K562 (cell line): ENCODE data around the gene BACE1. TPM values are rescaled to one million over a fixed set of nuclear protein-coding genes. Genes with fewer than 3 reads are reported as not detected.
A peak's percentile ranks its signal among the peaks of the same experiment; 100 is the strongest.

Experiments used
- MIER1 ChIP-seq: fragments of 450-650 bp; IDR thresholded peaks from 2 replicates; pipeline ENCODE4 v1.6.1; 2016; ENCODE audit warnings: antibody characterized with exemption, mild to moderate bottlenecking, low read depth
- NBN ChIP-seq: fragments of 450-650 bp; IDR thresholded peaks from 2 replicates; pipeline ENCODE4 v1.6.1; 2016; ENCODE audit warnings: low read depth, mild to moderate bottlenecking
- PHB2 ChIP-seq: fragments of 450-650 bp; IDR thresholded peaks from 2 replicates; pipeline ENCODE4 v1.6.1; 2017; ENCODE audit warnings: low read depth
- SMARCC2 ChIP-seq: fragments of 450-650 bp; IDR thresholded peaks from 2 replicates; pipeline ENCODE4 v1.6.1; 2017; ENCODE audit warnings: antibody characterized with exemption, moderate library complexity, mild to moderate bottlenecking, low read depth
- SP1 ChIP-seq: sonication (generic); formaldehyde crosslinking; IDR thresholded peaks from 2 replicates; pipeline ENCODE4 v1.8.1; 2022; ENCODE audit warnings: mild to moderate bottlenecking, missing genetic modification reagents
- THRAP3 ChIP-seq: fragments of 450-650 bp; IDR thresholded peaks from 2 replicates; pipeline ENCODE4 v1.6.1; 2016; ENCODE audit warnings: mild to moderate bottlenecking, inconsistent platforms, borderline replicate concordance
- ZNF445 ChIP-seq: fragments of 250-450 bp; sonication (Bioruptor Pico); IDR thresholded peaks from 2 replicates; pipeline ENCODE4 v1.4.0; 2020; ENCODE audit warnings: low read depth, mild to moderate bottlenecking, moderate library complexity
- ZNF766 ChIP-seq: fragments of 200-800 bp; sonication (Bioruptor generic); conservative IDR thresholded peaks from 2 replicates; pipeline ENCODE4 v1.6.1; 2016; ENCODE audit warnings: missing genetic modification characterization, missing compliant biosample characterization
- polyA plus RNA-seq, 8 experiments: library from polyadenylated mRNA; depleted of rRNA in 4 of 8; stranded (reverse) in 5 of 8; unstranded in 3 of 8; fragments of >200 nt; fragmentation: Nextera tagmentation in 2 of 8; fragmentation: Illumina TruSeq in 1 of 8; extraction: Ambion mirVana in 2 of 8; extraction: Trizol in 1 of 8; gene quantifications; 2 replicates each; pipeline versions ENCODE4 v1.2.1 to v1.2.3, GENCODE V29; 2011 to 2014; ENCODE audit warnings: inconsistent platforms in 1 of 8, missing spikeins in 1 of 8
- total RNA-seq, 7 experiments: library from RNA; depleted of rRNA in 6 of 7; stranded (reverse); fragments of >200 nt in 6 of 7; fragmentation: Illumina TruSeq in 2 of 7; extraction: Trizol in 2 of 7; gene quantifications; 2 replicates each; pipeline versions ENCODE4 v1.2.1 to v1.2.3, GENCODE V29; 2011 to 2021; ENCODE audit warnings: low replicate concordance in 1 of 7
- TF ChIP-seq, protein P1 (sequence below): fragments of 250-450 bp; sonication (Bioruptor Pico); IDR thresholded peaks from 2 replicates; pipeline ENCODE4 v1.5.0; 2020; ENCODE audit warnings: mild to moderate bottlenecking
- TF ChIP-seq, protein P2 (sequence below): fragments of 450-650 bp; IDR thresholded peaks from 2 replicates; pipeline ENCODE4 v1.6.1; 2016; ENCODE audit warnings: mild to moderate bottlenecking, moderate library complexity
- TF ChIP-seq, protein P3 (sequence below), 2 experiments: fragments of 450-650 bp; IDR thresholded peaks; 2 replicates each; pipeline ENCODE4 v1.6.1; 2016
- TF ChIP-seq, protein P4 (sequence below): fragments of 450-650 bp; formaldehyde crosslinking; IDR thresholded peaks from 2 replicates; pipeline ENCODE4 v1.4.0; 2020; ENCODE audit warnings: mild to moderate bottlenecking

BACE1 gene
- total and polyA plus RNA-seq, 9 of the 15 experiments (the other 6 are each of a cell fraction or from before 2014, with no cell fraction given) = 0.01 to 0.25 (median 0.16) TPM; not detected in 5

DNA sequence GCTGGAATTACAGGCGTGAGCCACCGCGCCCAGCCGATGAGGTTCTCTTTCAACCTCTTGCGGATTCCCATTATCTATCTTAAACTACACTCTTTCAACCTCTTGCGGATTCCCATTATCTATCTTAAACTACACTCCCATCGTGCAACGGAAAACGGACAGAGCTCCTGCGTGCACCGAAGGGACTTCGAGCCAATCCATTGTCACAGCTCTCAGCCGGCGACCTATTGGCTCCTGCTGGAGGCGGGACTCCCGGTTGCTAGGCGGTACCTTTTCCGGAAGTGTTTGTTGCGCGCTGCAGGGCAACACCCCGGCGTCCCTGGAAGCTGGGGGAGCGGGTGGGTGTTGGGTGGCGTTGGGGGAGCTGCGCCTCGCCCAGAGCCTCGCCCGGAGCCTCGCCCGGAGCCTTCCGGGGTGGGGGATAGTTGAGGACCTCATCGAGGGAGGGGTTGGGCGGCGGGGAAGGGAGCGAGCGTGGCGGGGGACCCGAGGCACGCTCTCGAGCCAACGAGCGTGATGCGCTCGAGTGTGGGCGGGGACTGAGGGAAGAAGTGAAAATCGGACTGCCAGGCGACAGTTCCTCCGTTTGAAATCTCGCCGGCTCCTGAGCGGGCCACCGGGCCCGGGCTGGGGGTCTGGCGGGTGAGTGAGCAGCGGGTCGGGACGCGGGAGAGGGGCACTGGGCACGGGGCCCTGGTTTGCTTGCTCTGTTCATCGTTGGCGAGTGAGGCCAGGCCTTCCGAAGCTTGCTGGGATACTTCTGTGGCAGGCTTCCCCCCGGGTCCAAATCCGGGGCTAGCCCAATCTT is 11.7 kb upstream of the BACE1 start, which contains the start of gene CEP164 (continued):
- TF ChIP-seq, protein P1, sequence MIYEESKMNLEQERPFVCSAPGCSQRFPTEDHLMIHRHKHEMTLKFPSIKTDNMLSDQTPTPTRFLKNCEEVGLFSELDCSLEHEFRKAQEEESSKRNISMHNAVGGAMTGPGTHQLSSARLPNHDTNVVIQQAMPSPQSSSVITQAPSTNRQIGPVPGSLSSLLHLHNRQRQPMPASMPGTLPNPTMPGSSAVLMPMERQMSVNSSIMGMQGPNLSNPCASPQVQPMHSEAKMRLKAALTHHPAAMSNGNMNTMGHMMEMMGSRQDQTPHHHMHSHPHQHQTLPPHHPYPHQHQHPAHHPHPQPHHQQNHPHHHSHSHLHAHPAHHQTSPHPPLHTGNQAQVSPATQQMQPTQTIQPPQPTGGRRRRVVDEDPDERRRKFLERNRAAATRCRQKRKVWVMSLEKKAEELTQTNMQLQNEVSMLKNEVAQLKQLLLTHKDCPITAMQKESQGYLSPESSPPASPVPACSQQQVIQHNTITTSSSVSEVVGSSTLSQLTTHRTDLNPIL (CRISPR knock-in tag) = no peak
- TF ChIP-seq SP1 (CRISPR knock-in tag) (peak; percentile 62; the same call in 1 of the 2 replicates), PHB2 (no peak), ZNF766 (CRISPR knock-in tag) (peak; percentile 98), ZNF445 (CRISPR knock-in tag) (no peak), THRAP3 (no peak), SMARCC2 (no peak), MIER1 (no peak), NBN (peak; percentile 88)
- TF ChIP-seq, protein P2, sequence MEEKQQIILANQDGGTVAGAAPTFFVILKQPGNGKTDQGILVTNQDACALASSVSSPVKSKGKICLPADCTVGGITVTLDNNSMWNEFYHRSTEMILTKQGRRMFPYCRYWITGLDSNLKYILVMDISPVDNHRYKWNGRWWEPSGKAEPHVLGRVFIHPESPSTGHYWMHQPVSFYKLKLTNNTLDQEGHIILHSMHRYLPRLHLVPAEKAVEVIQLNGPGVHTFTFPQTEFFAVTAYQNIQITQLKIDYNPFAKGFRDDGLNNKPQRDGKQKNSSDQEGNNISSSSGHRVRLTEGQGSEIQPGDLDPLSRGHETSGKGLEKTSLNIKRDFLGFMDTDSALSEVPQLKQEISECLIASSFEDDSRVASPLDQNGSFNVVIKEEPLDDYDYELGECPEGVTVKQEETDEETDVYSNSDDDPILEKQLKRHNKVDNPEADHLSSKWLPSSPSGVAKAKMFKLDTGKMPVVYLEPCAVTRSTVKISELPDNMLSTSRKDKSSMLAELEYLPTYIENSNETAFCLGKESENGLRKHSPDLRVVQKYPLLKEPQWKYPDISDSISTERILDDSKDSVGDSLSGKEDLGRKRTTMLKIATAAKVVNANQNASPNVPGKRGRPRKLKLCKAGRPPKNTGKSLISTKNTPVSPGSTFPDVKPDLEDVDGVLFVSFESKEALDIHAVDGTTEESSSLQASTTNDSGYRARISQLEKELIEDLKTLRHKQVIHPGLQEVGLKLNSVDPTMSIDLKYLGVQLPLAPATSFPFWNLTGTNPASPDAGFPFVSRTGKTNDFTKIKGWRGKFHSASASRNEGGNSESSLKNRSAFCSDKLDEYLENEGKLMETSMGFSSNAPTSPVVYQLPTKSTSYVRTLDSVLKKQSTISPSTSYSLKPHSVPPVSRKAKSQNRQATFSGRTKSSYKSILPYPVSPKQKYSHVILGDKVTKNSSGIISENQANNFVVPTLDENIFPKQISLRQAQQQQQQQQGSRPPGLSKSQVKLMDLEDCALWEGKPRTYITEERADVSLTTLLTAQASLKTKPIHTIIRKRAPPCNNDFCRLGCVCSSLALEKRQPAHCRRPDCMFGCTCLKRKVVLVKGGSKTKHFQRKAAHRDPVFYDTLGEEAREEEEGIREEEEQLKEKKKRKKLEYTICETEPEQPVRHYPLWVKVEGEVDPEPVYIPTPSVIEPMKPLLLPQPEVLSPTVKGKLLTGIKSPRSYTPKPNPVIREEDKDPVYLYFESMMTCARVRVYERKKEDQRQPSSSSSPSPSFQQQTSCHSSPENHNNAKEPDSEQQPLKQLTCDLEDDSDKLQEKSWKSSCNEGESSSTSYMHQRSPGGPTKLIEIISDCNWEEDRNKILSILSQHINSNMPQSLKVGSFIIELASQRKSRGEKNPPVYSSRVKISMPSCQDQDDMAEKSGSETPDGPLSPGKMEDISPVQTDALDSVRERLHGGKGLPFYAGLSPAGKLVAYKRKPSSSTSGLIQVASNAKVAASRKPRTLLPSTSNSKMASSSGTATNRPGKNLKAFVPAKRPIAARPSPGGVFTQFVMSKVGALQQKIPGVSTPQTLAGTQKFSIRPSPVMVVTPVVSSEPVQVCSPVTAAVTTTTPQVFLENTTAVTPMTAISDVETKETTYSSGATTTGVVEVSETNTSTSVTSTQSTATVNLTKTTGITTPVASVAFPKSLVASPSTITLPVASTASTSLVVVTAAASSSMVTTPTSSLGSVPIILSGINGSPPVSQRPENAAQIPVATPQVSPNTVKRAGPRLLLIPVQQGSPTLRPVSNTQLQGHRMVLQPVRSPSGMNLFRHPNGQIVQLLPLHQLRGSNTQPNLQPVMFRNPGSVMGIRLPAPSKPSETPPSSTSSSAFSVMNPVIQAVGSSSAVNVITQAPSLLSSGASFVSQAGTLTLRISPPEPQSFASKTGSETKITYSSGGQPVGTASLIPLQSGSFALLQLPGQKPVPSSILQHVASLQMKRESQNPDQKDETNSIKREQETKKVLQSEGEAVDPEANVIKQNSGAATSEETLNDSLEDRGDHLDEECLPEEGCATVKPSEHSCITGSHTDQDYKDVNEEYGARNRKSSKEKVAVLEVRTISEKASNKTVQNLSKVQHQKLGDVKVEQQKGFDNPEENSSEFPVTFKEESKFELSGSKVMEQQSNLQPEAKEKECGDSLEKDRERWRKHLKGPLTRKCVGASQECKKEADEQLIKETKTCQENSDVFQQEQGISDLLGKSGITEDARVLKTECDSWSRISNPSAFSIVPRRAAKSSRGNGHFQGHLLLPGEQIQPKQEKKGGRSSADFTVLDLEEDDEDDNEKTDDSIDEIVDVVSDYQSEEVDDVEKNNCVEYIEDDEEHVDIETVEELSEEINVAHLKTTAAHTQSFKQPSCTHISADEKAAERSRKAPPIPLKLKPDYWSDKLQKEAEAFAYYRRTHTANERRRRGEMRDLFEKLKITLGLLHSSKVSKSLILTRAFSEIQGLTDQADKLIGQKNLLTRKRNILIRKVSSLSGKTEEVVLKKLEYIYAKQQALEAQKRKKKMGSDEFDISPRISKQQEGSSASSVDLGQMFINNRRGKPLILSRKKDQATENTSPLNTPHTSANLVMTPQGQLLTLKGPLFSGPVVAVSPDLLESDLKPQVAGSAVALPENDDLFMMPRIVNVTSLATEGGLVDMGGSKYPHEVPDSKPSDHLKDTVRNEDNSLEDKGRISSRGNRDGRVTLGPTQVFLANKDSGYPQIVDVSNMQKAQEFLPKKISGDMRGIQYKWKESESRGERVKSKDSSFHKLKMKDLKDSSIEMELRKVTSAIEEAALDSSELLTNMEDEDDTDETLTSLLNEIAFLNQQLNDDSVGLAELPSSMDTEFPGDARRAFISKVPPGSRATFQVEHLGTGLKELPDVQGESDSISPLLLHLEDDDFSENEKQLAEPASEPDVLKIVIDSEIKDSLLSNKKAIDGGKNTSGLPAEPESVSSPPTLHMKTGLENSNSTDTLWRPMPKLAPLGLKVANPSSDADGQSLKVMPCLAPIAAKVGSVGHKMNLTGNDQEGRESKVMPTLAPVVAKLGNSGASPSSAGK = peak; percentile 83
- TF ChIP-seq, protein P3, sequence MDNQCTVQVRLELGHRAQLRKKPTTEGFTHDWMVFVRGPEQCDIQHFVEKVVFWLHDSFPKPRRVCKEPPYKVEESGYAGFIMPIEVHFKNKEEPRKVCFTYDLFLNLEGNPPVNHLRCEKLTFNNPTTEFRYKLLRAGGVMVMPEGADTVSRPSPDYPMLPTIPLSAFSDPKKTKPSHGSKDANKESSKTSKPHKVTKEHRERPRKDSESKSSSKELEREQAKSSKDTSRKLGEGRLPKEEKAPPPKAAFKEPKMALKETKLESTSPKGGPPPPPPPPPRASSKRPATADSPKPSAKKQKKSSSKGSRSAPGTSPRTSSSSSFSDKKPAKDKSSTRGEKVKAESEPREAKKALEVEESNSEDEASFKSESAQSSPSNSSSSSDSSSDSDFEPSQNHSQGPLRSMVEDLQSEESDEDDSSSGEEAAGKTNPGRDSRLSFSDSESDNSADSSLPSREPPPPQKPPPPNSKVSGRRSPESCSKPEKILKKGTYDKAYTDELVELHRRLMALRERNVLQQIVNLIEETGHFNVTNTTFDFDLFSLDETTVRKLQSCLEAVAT (IDR thresholded peaks at IDR 0.05) = no peak
- TF ChIP-seq, protein P4, sequence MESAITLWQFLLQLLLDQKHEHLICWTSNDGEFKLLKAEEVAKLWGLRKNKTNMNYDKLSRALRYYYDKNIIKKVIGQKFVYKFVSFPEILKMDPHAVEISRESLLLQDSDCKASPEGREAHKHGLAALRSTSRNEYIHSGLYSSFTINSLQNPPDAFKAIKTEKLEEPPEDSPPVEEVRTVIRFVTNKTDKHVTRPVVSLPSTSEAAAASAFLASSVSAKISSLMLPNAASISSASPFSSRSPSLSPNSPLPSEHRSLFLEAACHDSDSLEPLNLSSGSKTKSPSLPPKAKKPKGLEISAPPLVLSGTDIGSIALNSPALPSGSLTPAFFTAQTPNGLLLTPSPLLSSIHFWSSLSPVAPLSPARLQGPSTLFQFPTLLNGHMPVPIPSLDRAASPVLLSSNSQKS (CRISPR knock-in tag) = no peak
